ENCODE results near the gene DHX16.

GRCh38 chr6:30640481-30640880 lies 32.3 kb downstream of the DHX16 start:
- no peak for TF ChIP-seq EZH2 (IDR thresholded peaks at IDR 0.05; ENCODE audit: borderline replicate concordance, low read length)
- TF ChIP-seq CTCF (IDR thresholded peaks at IDR 0.05; ENCODE audit: low read length) = peak; percentile 17; the same call in 1 of the 2 replicates

Data from OCI-LY1 (cell line).